Endothelial cell of umbilical vein (primary cell): Measurements from ENCODE around the gene TMEM61. TPM values are rescaled to one million over a fixed set of nuclear protein-coding genes. Genes with fewer than 3 reads are reported as not detected.

Experiments used
- BruUV-seq: library from RNA; stranded (reverse); fragments of 400-500 nt; replicated peaks from 2 replicates; lab custom pipeline; 2021; lab: Mats Ljungman, UMichigan
- CTCF ChIA-PET: fragments of 300-600, 350-600 bp; sonication (Branson Sonifier 250); formaldehyde crosslinking; loops from one replicate; lab custom pipeline; 2021; ENCODE audit warnings: antibody characterized with exemption, inconsistent platforms; lab: Charles Lee
- POLR2A ChIA-PET: fragments of 300-600, 350-600 bp; sonication (Branson Sonifier 250); formaldehyde crosslinking; loops from one replicate; lab custom pipeline; 2021; ENCODE audit warnings: antibody characterized with exemption, inconsistent platforms; lab: Charles Lee
- DNase-seq: peaks from one replicate; pipeline ENCODE4 v3.0.0-alpha.2; 2011; ENCODE audit warnings: low read depth, low spot score
- FAIRE-seq: peaks from 2 replicates; lab custom pipeline; 2011; peaks lifted over from hg19 to GRCh38; lab: Jason Lieb, UNC
- H2AFZ ChIP-seq: 2 replicates; pipeline ENCODE4 v1.6.0; 2012; ENCODE audit warnings: low read depth, low read length, control low read depth, inconsistent platforms
- H3K27ac ChIP-seq: 2 replicates; pipeline ENCODE4 v1.5.1; 2011; ENCODE audit warnings: low read depth, mild to moderate bottlenecking, control low read depth, low read length, moderate library complexity; ENCODE audit not compliant: insufficient read depth
- H3K27me3 ChIP-seq, 2 experiments: 2 replicates each; pipeline versions ENCODE4 v1.6.0 to v1.6.1; 2011; ENCODE audit warnings: low read length in 2 of 2, mixed read lengths in 1 of 2; ENCODE audit not compliant: control insufficient read depth in 2 of 2, insufficient read depth in 2 of 2
- H3K36me3 ChIP-seq, 2 experiments: 2 replicates in 1 of 2; 3 replicates in 1 of 2; pipeline ENCODE4 v1.5.1; 2011; ENCODE audit warnings: low read length in 2 of 2, mild to moderate bottlenecking in 1 of 2, moderate library complexity in 1 of 2; ENCODE audit not compliant: control insufficient read depth in 2 of 2, insufficient read depth in 2 of 2; ENCODE audit errors: extremely low read depth in 1 of 2
- H3K4me1 ChIP-seq: 3 replicates; pipeline ENCODE4 v1.5.1; 2011; ENCODE audit warnings: mild to moderate bottlenecking, low read length; ENCODE audit not compliant: control insufficient read depth, insufficient read depth; ENCODE audit errors: extremely low read depth
- H3K4me2 ChIP-seq: 2 replicates; pipeline ENCODE4 v1.6.1; 2011; ENCODE audit warnings: low read length, control low read depth, mixed read lengths; ENCODE audit not compliant: insufficient read depth
- H3K4me3 ChIP-seq, 3 experiments: fragments of 200-600 bp in 1 of 3; sonication (generic), shearing (Covaris generic) in 1 of 3; replicated peaks in 1 of 3; 2 replicates each; pipeline ENCODE4 v1.5.1; 2011 to 2016; ENCODE audit warnings: control low read depth in 3 of 3, low read length in 3 of 3, mild to moderate bottlenecking in 2 of 3, inconsistent platforms in 1 of 3, low read depth in 1 of 3, moderate library complexity in 1 of 3; ENCODE audit not compliant: insufficient read depth in 1 of 3
- H3K79me2 ChIP-seq: 2 replicates; pipeline ENCODE4 v1.6.0; 2012; ENCODE audit warnings: low read length, inconsistent platforms; ENCODE audit not compliant: control insufficient read depth, insufficient read depth
- H3K9ac ChIP-seq: replicated peaks from 2 replicates; pipeline ENCODE3; 2011; ENCODE audit warnings: low read length, control low read depth; ENCODE audit not compliant: insufficient read depth; ENCODE audit errors: extremely low read depth
- H3K9me1 ChIP-seq: replicated peaks from 3 replicates; pipeline ENCODE4 v1.6.0; 2011; ENCODE audit warnings: mild to moderate bottlenecking, low read length; ENCODE audit not compliant: control insufficient read depth, insufficient read depth; ENCODE audit errors: extremely low read depth
- H3K9me3 ChIP-seq: replicated peaks from 2 replicates; pipeline ENCODE4 v1.5.1; 2012; ENCODE audit warnings: low read length, inconsistent platforms; ENCODE audit not compliant: control insufficient read depth, insufficient read depth
- H4K20me1 ChIP-seq: replicated peaks from 2 replicates; pipeline ENCODE3; 2011; ENCODE audit warnings: mild to moderate bottlenecking, low read length; ENCODE audit not compliant: control insufficient read depth, insufficient read depth; ENCODE audit errors: extremely low read depth
- EZH2 ChIP-seq: IDR thresholded peaks from 2 replicates; pipeline ENCODE4 v1.6.1; 2012; ENCODE audit warnings: borderline replicate concordance, low read depth, mild to moderate bottlenecking, moderate library complexity, low read length, inconsistent platforms; ENCODE audit not compliant: severe bottlenecking
- FOS ChIP-seq: IDR thresholded peaks from 2 replicates; pipeline ENCODE4 v1.6.1; 2011; ENCODE audit warnings: mild to moderate bottlenecking, low read length, moderate library complexity, borderline replicate concordance; ENCODE audit not compliant: insufficient read depth
- GATA2 ChIP-seq: IDR thresholded peaks from 2 replicates; pipeline ENCODE4 v1.7.0; 2011; ENCODE audit warnings: low read depth, mild to moderate bottlenecking, moderate library complexity, mixed read lengths, low read length; ENCODE audit not compliant: insufficient read length, insufficient read depth
- JUN ChIP-seq: IDR thresholded peaks from 2 replicates; pipeline ENCODE4 v1.6.1; 2011; ENCODE audit warnings: borderline replicate concordance, low read depth; ENCODE audit not compliant: insufficient read length, insufficient read depth
- MYC ChIP-seq: IDR thresholded peaks from one replicate; pipeline ENCODE4 v1.6.1; 2011; ENCODE audit warnings: mild to moderate bottlenecking, low read depth, low read length
- POLR2A ChIP-seq: IDR thresholded peaks from 2 replicates; pipeline ENCODE4 v1.6.1; 2012; ENCODE audit warnings: low read depth, mild to moderate bottlenecking, control low read depth, low read length
- POLR2AphosphoS5 ChIP-seq: IDR thresholded peaks from 2 replicates; pipeline ENCODE4 v1.6.1; 2012; ENCODE audit warnings: low read depth, mild to moderate bottlenecking, control low read depth, low read length, moderate library complexity; ENCODE audit not compliant: insufficient read depth
- dilution Hi-C: fragments of 300-500 bp; cut with MboI; formaldehyde crosslinking; loops from one replicate; pipeline ENCODE4 v1.15.0; 2019; ENCODE audit warnings: low sequenced_read_pairs; ENCODE audit not compliant: extremely low pct_ligation_motif_present
- intact Hi-C: fragments of 100-400 bp; cut with micrococcal nuclease; formaldehyde crosslinking; loops from one replicate; pipeline ENCODE4 v1.10.0; 2022
- polyA plus RNA-seq, 4 experiments: library from polyadenylated mRNA; depleted of rRNA in 3 of 4; stranded (reverse) in 3 of 4; unstranded in 1 of 4; fragments of >200 nt; gene quantifications; 2 replicates each; pipeline versions ENCODE4 v1.2.1 to v1.2.3, GENCODE V29; 2011 to 2012; ENCODE audit warnings: missing spikeins in 1 of 4
- total RNA-seq: library from RNA; stranded (reverse); gene quantifications from 2 replicates; pipeline ENCODE4 v1.2.3, GENCODE V29; 2021
- TF ChIP-seq, protein P1 (sequence below), 2 donors: IDR thresholded peaks; 1 replicate in 1 of 2; 2 replicates in 1 of 2; pipeline ENCODE4 v1.5.1; 2011; ENCODE audit warnings: low read length in 2 of 2, mild to moderate bottlenecking in 2 of 2, moderate library complexity in 2 of 2, control low read depth in 1 of 2, inconsistent platforms in 1 of 2, low read depth in 1 of 2; ENCODE audit not compliant: insufficient read depth in 1 of 2; ENCODE audit errors: extremely low read depth in 1 of 2
- TF ChIP-seq, protein P2 (sequence below): IDR thresholded peaks from 2 replicates; pipeline ENCODE4 v1.6.1; 2011; ENCODE audit not compliant: insufficient read depth, insufficient read length

The TMEM61 gene
- total and polyA plus RNA-seq, 2 donors (not counting 3 experiments of a cell fraction or from before 2014, with no cell fraction given), result not detected

DNA sequence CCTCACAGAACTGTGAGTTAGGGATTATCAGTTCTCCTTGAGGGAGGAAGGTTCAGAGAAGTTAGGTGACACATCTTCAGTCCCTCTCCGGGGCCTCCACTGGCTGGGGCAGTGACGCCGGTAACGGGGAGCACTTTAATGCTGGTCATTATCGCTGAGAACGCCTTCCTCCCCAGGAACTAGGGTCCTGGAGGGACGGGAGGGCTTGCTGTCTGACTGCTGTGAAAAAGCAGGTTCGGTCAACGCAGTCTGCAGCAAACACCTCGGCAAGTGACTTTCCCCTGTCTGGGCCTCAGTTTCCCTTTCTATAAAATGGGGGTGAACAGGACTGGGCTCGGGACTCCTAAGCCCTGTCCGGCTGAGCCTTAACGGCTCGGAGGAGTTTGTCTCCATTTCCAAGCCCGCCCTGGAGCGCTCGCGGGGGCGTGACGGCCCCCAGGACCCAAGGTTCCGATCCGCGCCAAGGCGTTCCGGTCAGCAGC is 341 bp upstream of the TMEM61 start:
- DNase-seq (no peak), FAIRE-seq (no peak)
- Histone ChIP-seq H3K9me3 (no peaks in the 10 kb centered on the region), H3K9ac (no peak overlapping the region), H3K27me3 (peaks cover 20 to 29% of the 10 kb centered on the region in 2 experiments), H3K4me2 (peak overlapping the region; percentile 25), H3K27ac (no peak overlapping the region), H3K79me2 (no peaks in the 10 kb centered on the region), H4K20me1 (no peaks in the 10 kb centered on the region), H3K4me3 (no peak overlapping the region), H3K4me1 (no peaks in the 10 kb centered on the region), H3K36me3 (no peaks in the 10 kb centered on the region), H3K9me1 (no peaks in the 10 kb centered on the region), H2AFZ (no peak overlapping the region)
- TF ChIP-seq POLR2AphosphoS5 (no peak), EZH2 (peak; percentile 66)
- intact Hi-C loops (no loop called here), dilution Hi-C loops (no loop called here)
- ChIA-PET CTCF (interaction anchor here (2.4 to 25.0 kb wide), 2 partner anchors 16 to 34 kb away, joined by 10 to 918 read pairs; no protein-coding TSS in a partner anchor), POLR2A (no interaction called here)
- no TSS peak for BruUV-seq

DNA sequence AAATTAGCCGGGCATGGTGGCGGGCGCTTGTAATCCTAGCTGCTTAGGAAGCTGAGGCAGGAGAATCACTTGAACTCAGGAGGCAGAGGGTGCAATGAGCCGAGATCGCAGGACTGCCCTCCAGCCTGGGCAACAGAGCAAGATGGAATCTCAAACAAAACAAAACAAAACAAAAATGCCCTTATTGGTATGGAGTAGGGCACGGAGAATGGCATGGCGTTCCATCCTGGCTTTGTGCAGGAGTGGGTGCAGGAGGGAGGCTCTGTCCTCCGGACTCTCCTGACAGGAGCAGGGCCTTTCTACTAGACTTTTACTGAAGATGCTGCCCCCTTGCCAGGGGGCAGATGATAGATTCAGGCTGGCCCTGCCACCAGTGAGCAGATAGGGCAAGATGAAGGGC is 1.0 kb downstream of the TMEM61 start:
- intact Hi-C loops, result no loop called here
- TF ChIP-seq JUN, result no peak
- no peak for TF ChIP-seq GATA2
- no peak for TF ChIP-seq EZH2
- TF ChIP-seq POLR2A, result no peak
- no peak for TF ChIP-seq POLR2AphosphoS5
- TF ChIP-seq MYC, result no peak
- TF ChIP-seq, protein P1, sequence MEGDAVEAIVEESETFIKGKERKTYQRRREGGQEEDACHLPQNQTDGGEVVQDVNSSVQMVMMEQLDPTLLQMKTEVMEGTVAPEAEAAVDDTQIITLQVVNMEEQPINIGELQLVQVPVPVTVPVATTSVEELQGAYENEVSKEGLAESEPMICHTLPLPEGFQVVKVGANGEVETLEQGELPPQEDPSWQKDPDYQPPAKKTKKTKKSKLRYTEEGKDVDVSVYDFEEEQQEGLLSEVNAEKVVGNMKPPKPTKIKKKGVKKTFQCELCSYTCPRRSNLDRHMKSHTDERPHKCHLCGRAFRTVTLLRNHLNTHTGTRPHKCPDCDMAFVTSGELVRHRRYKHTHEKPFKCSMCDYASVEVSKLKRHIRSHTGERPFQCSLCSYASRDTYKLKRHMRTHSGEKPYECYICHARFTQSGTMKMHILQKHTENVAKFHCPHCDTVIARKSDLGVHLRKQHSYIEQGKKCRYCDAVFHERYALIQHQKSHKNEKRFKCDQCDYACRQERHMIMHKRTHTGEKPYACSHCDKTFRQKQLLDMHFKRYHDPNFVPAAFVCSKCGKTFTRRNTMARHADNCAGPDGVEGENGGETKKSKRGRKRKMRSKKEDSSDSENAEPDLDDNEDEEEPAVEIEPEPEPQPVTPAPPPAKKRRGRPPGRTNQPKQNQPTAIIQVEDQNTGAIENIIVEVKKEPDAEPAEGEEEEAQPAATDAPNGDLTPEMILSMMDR (IDR thresholded peaks at IDR 0.05; ENCODE audit: extremely low read depth in 1 of 2, insufficient read depth in 1 of 2, low read depth in 1 of 2, low read length in 2 of 2), result no peak
- no peak for TF ChIP-seq FOS
- TF ChIP-seq, protein P2, sequence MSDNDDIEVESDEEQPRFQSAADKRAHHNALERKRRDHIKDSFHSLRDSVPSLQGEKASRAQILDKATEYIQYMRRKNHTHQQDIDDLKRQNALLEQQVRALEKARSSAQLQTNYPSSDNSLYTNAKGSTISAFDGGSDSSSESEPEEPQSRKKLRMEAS, result no peak
- ChIA-PET CTCF (interaction anchor here (1.2 to 25.0 kb wide), 2 partner anchors 15 to 36 kb away, joined by 4 to 918 read pairs; no protein-coding TSS in a partner anchor), POLR2A (no interaction called here)
- no peaks in the 10 kb centered on the region for H3K4me1 ChIP-seq
- H3K79me2 ChIP-seq, result no peaks in the 10 kb centered on the region
- no peak overlapping the region for H2AFZ ChIP-seq
- no peaks in the 10 kb centered on the region for H4K20me1 ChIP-seq
- no peak overlapping the region for H3K27ac ChIP-seq
- H3K36me3 ChIP-seq, result no peaks in the 10 kb centered on the region
- BruUV-seq, result no TSS peak
- FAIRE-seq (no peak), DNase-seq (no peak)
- H3K27me3 ChIP-seq, result peaks cover 20 to 29% of the 10 kb centered on the region in 2 experiments
- H3K9me1 ChIP-seq, result no peaks in the 10 kb centered on the region
- no peak overlapping the region for H3K9ac ChIP-seq
- no peak overlapping the region for H3K4me3 ChIP-seq
- H3K9me3 ChIP-seq, result no peaks in the 10 kb centered on the region
- no peak overlapping the region for H3K4me2 ChIP-seq
- dilution Hi-C loops, result no loop called here
